ENCODE data around the gene PCCA.
"Not testable (repeated sequence)": the region's sequence is repeated elsewhere in the genome, so short reads cannot be mapped to it uniquely, and the experiment has no call there.

PCCA gene

DNA sequence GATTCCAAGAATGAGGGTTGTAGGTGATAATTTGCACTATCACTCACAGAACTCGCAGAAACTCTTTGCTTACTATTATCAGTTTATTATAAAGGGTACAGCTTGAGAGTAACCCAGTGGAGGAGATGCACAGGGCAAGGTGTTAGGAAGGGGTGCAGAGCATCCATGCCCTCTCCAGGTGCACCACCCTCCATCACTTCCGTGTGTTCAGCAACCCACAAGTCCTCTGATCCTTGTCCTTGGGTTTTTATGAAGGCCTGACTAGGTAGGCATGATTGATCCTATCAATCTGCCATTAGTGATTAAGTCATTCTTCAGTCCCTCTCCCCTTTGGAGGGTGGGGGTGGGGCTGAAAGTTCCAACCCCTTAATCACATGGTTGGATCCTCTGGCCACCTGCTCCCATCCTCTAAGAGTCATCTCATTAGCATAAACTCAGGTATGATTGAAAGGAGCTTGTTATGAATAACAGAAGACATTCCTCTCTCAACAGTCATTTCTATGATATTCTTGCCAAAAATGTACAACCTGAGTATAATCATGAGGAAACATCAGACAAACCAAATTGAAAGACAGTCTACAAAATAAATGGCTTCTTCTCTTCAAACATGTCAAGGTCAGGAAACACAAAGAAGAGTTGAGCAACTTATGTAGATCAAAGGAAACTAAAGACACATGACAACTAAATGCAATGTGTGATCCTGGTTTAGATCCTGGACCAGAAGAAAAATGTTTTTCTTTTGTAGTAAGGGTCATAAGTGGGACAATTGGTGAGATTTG is 225.4 kb downstream of the PCCA start:
- DNase-seq: no peak

DNA sequence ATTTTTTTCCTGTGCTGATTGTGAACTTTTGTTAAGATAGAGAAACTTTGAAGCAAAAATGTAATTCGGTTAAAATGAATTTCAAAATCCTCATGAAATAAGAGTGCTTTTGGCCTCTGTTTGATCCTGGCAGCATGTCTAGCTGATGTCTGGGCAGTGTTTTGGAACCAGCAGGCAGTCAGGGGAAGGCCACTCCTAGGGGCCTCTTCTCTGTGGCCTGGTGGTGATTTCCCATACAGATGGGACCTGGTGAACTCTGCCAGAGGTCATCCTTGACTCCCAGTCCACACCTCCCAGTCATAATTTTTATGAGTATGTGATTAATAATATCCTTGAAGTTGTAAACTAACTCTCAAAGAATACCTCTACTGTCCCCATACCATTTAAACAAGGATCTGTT is 226.6 kb downstream of the PCCA start:
- no peak for DNase-seq

DNA sequence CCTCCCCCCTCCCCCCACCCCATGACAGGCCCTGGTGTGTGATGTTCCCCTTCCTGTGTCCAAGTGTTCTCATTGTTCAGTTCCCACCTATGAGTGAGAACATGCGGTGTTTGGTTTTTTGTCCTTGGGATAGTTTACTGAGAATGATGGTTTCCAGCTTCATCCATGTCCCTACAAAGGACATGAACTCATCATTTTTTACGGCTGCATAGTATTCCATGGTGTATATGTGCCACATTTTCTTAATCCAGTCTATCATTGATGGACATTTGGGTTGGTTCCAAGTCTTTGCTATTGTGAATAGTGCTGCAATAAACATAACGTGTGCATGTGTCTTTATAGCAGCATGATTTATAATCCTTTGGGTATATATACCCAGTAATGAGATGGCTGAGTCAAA is 229.6 kb downstream of the PCCA start:
- DNase-seq: not testable (repeated sequence)

DNA sequence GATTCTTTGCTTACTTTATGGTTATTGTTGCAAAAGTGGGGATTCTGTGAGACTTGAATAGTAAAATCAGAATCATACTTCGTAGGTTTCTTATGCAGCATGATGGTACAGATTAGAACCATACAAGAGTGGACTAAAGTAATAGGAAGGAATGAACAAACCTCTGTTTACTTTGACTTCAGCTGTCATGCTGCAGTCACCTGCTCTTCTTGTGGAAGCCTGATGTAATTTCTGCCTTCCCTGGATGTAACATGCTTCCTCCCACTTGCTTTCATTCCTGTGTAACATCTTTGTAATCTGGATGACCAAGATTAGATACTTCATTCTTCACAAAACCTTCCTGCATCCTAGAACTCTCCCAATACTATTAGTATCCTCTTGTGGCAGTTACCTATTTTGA is 235.0 kb downstream of the PCCA start:
- DNase-seq: no peak

DNA sequence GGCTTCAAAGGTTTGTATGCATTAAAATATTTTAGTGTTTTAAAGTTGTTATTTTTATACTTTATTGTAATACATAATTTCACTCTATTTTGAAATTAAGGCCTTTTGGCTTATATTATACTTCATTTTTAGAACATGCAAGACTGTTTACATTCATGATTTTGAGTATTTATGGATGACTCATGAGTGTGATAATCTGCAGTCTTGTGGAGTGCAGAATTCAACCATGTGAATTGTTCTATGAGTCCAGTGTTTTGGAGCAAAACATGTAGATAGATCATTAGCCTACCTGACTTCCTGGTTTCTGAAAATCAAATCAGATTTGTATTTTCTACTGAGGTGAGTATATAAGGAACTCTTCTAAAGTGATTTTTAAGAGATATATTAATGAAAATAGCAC is 241.8 kb downstream of the PCCA start:
- no peak for DNase-seq

DNA sequence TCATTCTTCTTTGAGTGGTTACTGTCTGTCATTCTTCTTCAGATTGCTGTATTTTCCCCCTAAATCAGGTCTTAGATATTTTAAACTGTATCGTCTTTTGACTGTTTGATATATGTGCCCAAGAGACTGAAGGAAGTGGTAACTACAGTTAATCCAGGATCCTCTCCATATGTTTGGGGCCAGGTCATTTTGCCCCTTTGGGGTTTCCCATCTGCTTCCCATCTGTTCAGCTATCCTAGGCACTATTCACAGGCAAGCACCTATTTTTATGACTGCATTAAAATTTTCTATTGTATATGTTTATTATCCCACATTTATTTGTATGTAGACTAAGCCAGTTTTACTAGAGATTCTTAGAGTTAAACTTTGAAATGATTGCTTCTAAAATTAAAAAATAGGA is 244.2 kb downstream of the PCCA start:
- no peak for DNase-seq

DNA sequence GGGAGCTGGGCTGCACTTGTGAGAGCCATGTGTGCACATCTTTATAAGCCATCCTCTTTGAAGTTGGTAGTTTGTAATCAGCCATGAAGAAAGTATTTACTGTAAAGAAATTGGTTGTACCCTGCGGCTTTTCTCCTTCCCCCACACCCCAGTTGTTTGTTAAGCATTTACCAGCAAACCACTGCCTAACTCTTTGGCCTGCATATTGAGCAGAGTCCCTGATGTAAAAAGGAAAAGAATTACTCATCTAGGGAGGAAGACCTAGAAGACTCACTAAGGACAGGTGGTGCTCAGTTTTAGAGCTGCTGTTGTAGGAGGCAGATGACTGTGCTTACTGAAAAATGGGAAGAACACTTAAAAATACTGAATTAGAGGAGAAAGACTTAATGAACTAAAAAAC is 245.3 kb downstream of the PCCA start:
- DNase-seq: no peak

DNA sequence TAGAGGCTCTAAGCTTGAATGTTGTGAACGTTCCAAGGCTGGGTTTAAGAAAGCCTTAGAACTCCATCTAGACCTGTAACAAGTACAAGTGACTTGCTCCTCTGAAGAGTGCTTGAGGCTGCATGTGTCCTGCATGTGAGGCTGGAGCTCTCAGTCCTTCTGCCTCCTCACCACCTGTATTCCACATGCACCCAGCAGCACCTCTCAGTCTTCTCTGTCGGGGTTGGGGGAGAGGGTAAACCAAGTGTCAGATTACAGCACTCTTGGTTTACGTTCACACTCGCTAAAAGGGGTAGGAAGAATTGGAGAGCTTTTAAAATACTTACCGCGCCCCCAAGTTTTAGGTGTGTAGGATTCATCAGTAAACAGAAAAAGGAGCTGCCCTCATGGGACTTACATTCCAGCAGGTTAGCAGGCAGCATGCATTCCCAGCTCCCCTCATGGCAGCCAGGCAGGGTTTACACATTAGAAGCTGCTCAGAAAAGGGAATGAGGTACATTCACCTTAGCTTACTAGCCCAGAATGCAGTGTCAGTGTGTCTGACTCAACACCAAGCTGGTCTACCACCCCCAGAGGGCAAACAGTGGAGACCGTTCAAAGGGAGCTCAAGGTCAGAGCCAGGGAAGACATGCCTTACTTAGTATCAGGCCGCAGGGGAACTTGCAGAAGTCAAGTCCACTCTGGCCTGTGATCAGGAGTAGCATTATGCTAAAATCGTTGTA is 248.1 kb downstream of the PCCA start:
- no peak for DNase-seq

DNA sequence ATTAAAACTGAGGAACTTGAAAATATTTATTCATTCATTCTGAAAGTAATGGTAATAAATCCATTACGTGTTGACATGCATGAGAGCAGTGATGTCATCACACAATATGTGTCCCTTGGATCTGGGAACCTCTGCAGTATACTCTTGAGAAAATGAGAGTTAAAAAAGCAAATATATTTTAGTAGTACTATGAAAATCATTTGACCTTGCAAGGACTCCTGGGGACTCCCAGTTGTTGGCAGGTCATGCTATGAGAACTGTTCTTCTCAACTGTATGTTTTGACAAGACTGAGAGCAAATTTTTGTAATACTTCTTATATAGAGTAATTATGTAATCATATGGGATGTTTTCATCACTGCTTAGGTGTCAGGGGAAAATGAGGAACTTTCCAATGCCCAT is 249.4 kb downstream of the PCCA start:
- DNase-seq: no peak

DNA sequence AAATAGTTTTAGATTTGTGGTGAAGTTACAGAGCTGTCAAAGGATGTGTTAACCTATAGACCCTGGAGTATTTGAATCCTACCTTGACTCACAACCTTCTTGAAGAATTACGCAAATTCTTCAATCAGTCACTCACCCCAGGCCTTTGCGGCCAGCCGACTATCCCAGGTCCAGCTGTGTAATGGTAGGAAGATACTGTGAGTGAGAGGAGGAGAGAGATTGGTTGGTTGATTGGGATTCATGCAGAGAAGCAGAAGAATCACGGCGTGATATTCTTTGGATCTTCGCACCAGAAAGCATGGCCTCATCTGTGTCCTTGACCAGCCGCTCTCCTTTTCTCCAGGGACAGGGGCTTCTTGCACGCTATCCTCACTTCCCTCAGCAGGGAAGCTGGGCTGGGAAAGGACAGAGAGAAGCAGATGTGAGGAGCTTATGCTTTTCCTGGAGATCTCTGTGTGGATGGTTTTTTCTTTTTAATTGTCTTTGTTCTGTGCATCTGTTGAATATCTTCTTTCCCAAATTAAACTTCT is 250.6 kb downstream of the PCCA start:
- DNase-seq: no peak

DNA sequence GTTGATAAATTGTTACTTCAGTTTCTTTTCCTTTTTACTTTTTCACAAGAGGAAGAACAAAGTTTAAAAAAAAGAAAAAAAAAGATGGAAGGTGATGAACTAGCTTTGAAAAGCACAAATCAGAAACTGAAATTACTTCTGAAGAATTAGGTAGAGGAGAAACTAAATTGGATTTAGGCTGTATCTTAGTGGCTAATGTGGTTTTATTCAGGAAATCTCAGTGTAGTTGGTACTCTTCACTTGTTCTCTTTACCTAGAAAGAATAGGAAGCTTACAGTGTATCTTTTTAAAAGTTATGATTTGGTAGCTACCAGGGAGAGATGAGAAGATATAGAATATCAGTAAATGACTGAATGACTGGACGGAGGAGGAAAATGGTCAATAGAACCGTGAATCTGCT is 252.0 kb downstream of the PCCA start:
- no peak for DNase-seq

DNA sequence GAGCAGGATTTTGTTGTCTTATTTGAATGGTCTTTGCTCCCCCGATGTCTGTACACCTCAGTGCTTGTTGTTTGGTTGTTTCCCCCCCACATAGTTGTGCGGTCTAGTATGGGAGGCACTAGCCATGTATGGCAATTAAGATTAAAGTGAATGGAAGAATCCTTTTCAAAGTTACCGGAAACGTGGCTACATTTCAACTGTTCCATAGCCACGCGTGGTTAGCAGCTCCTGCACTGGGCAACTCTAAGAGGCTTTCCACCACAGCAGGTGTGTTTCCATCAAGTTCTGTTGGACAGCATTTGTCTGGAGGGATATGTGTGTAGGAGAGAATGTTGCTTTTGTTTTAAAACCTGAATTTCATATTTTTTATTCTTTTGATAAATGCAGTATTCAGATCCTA is 252.4 kb downstream of the PCCA start:
- no peak for DNase-seq

DNA sequence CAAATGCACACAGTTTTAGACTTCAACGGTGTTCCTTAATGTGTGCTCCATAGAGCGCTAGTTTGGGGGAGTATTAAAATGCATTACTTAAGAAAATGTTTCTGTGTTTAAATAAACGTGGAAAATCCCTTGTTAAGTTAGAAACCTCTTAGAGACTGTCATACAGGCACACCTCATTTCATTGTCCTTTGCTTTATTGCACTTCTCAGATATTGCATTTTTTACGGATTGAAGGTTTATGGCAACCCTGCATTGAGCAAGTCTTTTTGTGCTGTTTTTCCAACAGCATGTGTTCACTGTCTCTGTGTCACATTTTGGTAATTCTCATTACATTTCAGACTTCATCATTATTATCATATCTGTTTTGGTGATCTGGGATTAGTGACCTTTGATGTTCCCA is 255.7 kb downstream of the PCCA start:
- no peak for DNase-seq

DNA sequence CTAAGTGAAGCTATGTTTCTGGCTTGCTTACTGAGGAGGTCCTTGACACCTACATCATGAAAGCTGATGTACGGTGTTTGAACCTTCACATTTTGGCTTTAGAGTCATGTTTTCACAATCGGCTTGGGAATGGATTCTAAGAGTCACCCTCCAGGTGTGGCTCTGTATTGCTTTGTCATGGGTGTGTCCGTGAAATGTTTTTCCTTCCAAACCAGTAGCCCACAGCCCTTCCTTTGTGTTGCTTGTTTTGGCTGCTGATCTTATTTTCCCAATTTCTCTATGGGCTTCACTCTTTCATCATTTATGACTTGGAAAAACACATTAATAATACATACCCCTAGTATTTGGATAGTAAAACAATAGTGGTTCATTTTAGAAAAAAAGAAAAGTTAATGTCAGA is 259.1 kb downstream of the PCCA start:
- no peak for DNase-seq

DNA sequence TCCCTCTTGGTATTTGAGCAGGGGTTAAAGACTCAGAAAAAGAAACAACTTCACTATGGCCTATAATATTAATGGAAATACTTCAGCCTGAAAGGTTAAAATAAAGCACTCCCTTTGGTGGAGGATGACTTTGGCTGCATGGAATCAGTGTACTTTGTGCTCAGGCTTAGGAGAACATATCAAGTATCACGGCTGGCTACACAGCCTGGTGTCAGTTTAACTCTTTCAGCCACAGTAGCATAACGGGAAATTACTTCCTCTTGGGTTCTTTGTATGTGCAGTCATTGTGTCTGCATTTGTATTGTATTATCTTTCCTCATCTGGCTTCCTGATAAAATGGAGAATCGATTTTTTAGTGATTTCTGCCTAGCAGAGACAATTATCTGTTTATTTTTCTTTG is 260.7 kb downstream of the PCCA start:
- DNase-seq: no peak

DNA sequence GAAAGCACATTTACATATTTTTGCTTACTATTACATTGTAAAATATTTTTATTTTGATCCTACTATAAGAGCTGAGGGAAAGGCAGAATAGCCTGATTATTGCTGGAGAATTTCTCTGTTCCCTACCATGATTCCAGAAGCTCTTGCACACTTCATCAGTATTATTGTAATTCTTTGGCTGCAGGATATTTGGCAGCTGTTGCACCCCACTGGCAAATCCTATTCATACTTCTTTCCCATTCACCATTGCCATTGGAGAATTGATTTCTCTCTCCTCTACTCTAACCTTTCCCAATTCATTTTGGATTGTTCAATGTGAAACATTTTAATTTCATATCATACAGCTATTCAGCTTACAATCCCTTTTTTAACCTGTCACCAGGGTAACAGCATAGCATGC is 261.7 kb downstream of the PCCA start:
- no peak for DNase-seq

DNA sequence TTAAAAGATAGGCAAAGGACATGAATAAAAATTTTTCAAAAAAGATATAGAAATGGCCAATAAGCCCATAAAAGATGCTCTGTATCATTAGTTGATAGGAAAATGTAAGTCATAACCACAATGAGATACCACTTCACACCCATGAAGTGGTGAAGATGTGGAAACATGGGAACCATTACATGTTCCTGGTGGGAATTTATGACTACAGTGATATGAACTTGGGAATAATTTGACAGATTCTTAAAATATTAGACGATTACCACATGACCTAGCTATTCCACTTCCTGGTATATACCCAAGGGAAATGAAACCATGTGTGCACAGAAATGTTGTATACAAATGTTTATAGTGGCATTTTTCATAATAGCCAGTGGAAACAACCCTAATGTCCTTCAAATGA is 267.5 kb downstream of the PCCA start:
- no peak for DNase-seq

DNA sequence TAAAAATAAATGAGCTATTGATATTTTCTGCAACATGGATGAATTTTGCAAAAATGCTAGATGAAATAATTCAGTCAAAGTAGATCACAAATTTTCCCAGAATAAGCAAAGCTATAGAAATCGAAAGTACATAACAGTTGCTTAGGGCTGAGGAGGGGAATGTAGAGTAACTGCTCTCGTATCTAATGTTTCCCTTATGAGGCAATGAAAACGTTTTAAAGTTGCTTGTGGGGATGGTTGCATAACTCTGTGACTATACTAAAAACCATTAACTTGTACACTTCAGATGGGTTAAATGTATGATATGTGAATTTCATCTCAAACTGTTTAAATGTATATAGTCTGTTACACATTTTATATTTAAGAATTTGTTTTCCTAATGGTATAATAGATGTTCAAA is 268.0 kb downstream of the PCCA start:
- DNase-seq: no peak

DNA sequence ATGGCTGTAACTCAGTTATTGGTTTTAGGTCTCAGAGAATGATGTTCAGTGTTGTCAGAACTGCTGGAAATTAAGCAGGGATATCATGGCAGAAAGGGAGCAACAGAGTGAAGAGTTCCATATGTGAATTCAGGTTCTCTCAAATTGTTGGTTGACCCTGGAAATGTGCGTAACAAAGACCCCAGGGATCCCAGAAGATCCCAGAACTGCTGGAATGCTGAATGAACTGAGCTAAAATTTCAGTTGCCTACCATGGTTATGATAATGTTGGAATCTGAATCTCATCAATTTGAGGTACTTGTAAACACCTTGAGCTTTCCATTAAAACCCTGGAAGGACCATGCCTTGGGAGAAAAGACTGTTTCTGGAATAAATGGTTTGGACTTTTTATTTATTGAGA is 268.9 kb downstream of the PCCA start:
- DNase-seq: no peak

DNA sequence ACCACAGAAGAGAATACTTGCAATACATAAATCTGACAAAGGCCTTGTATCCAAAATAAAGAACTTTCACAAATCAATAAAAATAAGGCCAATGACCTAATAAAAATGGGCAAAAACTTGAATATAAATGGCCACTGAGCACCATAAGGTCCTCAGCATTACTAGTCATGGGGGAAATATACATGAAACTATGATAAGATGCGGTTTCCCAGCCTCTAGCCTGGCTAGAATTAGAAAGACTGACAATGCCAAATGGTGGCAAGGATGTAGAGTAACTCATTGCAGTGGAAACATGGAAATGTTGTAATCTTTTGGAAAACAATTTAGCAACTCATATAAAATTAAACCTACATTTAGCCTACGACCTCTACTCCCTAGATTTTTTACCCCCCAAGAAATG is 272.6 kb downstream of the PCCA start:
- DNase-seq: no peak

DNA sequence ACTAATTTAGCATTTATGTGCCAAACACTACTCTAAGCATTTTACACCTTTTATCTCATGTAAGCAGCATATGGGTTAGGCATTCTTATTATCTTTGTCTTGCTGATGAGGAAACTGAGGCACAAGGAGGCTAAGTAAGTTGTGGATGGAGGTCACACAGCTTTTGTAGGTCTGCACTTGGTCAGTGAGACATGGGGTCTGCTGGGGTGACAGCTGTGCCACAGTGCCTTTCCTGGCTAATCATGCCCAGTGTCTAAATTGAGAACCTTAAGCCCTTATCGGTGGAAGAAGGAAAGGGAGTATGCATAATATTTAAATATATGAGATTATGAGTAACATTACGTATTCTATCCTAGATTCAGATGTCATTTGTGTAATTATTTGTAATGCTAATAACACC is 273.5 kb downstream of the PCCA start:
- DNase-seq: no peak

DNA sequence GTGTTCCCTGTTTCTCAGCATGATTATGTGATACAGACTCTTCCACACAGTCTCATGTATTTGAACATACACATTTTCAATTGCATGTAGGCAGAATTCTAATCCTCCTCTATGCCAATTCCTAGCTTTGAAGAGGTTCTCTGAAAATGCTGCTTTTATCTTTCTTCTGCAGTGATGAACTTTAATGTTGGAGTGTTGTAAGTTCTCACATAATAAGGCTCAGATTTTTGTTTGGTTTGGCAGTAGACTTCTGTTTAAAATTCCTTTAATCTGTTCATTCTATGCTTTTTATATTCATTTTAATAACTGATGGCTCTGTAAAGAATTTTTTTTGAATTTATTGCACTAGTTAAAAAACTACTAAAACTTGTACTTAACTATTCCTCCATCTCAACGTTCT is 273.9 kb downstream of the PCCA start:
- DNase-seq: no peak

DNA sequence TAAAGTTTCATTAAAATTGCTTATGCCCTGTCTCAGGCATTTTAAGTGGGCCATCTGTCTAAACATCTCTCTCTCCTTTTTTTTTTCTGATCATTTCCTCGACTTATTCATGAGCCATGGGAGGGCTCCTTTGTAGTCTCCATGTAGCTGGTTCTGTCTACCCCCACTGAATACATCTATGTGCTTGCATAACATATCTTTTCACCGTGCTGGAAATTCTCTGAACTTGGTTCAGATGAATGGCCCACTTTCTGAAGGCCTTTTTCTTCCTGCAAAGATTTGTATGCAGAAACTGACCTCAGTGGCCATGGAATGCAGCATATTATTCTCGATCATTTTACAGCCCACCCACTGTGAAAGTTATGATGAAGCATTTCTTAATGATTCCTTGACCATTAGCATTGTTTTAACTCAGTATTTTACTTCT is 274.4 kb downstream of the PCCA start:
- no peak for DNase-seq

DNA sequence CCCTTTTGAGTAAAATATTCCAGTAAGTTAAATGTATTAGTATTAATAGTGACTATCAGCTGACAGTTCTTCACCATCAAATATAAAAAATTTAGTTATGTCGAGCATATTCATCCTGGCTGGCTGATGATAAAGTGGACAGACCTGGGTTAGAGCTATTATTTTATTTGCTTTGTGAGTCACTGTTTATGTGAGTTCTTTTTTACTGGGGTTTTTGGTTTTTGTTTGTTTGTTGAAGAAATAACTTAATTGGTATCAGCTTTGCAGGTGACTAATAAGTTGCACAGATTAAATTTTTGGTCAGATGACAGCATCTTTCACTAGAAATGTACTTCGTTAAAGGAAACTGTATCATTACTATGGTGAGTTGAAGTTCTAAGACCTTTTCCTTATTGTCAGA is 275.0 kb downstream of the PCCA start:
- peak; percentile 24 for DNase-seq

DNA sequence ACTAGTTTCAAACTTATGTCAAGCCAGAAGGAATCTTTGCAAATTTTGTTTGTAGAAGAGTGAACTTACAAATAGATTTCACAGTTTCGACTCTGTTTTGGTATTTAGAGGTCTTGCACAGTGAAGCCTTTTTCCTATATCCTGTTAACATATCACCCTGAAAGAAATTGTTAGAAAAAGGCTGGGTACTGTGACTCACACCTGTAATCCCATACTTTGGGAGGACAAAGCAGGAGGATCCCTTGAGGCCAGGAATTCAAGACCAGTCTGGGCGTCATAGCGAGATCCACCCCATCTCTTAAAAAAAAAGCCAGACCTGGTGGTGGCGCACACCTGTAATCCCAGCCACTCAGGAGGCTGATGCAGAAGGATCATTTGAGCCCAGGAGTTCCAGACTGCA is 275.7 kb downstream of the PCCA start:
- no peak for DNase-seq

Data from DMS79 treated with DMSO at 0.1 percent for 48 hours (cell line).